ENCODE data around the gene KCTD11.
"Not testable (repeated sequence)": the region's sequence is repeated elsewhere in the genome, so short reads cannot be mapped to it uniquely, and the experiment has no call there.

KCTD11 gene

DNA sequence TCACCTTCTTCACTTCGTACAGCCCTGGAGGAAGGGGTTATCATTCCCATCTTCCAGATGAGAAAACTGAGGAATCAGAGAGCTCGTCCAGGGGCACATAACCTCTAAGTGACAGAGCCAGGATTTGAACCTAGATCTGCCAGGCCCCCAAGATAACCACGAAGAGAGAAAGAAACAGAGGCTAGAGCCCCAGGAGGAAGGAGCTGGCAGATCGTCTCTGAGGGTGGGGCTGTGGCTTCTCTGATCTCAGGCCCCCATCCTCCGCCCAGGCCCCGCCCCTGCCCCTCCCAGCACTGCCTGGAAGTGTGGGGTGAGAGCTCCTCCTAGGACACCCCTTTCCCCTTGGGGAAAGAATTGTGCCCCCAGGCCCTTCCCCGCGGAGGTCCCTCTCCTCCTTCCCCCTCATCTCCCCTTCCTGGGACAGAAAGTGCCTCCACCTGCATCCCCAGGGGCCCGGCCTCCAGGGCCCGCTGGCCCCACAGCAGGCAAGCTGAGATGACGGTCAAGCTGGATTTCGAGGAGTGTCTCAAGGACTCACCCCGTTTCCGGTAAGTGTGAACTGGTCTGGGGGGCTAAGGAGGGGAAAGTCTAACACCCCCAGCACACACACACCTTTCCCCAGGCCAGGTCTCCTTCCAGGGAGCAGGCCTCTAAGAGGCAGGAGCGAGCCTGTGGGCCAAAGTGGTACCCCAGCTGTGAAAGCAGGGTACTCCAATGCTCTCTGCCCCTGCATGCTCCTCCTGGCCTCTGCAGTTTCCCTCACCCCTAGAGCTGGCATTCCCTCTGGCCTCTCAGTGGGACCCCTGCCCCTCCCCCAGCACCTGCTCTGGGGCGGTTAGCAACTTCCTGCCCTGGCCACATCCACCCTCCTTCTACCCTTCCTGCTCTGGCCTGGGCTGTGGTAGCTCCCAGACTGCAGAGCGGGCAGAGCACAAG lies 15.5 kb upstream of the KCTD11 start, which contains the start of gene ACAP1:
Gene ACAP1 (plus strand): TSS at position 290 of the 936 bp plus-strand sequence. CDS start 206 bp downstream, at position 496.
- TF ChIP-seq CTCF (IDR thresholded peaks at IDR 0.05; ENCODE audit: unreplicated experiment in 3 of 3) = no peak
- Mint-ChIP-seq H3K9me3 (no peaks in the 10 kb centered on the region), H3K4me1 (peaks cover 8% of the 10 kb centered on the region), H3K27me3 (ENCODE audit: low read depth) (peaks cover 6% of the 10 kb centered on the region), H3K27ac (no peak within 1 kb of the TSS), H3K4me3 (no peak within 1 kb of the TSS), H3K36me3 (ENCODE audit: low read depth) (no peaks in the 10 kb centered on the region)

- H3K36me3 Mint-ChIP-seq (ENCODE audit: low read depth); H3K4me3 Mint-ChIP-seq; H3K27ac Mint-ChIP-seq; H3K4me1 Mint-ChIP-seq; H3K27me3 Mint-ChIP-seq (ENCODE audit: low read depth); H3K9me3 Mint-ChIP-seq: not testable (repeated sequence)
Observed at GRCh38 chr17:7337600-7337999, 14.4 kb upstream of the KCTD11 start.

DNA sequence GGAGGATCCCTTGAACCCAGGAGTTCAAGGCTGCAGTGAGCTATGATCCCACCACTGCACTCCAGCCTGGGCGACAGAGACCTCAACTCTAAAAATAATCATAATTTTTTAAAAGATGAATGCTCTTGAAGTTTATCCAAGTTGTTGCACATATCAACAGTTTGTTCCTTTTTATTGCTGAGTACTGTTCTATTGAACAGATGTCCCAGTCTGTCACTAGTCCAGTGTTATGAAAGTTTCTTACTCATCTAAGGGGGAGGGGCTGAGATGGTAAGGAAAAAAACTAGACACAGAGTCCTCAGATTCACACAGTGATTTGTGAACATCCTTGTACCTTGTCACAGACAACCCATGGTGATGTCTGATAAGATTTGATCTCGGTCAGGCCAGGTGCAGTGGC lies 11.8 kb upstream of the KCTD11 start:
- Mint-ChIP-seq H3K4me1 (no peaks in the 10 kb centered on the region), H3K27me3 (ENCODE audit: low read depth) (peaks cover 11% of the 10 kb centered on the region), H3K9me3 (no peaks in the 10 kb centered on the region), H3K4me3 (no peak overlapping the region), H3K27ac (no peak overlapping the region), H3K36me3 (ENCODE audit: low read depth) (no peaks in the 10 kb centered on the region)
- no peak for TF ChIP-seq CTCF (IDR thresholded peaks at IDR 0.05; ENCODE audit: unreplicated experiment in 3 of 3)

DNA sequence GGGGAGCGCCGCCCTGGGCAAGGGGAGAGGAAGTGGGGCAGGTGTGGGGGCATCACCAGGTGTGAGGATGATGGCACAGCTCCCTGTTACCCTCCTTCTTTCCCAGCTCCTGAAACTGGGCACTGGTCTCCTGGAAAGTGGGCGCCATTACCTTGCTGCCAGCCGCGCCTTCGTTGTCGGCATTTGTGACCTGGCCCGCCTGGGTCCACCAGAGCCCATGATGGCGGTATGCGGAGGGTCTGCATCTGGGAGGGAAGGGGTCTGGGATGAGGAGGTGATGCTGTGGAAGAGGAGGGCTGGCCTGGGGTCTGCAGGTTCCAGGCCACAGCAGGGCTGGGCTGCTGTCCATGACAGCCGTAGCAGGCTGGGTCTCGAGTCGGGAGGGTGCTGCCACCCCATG lies 10.1 kb upstream of the KCTD11 start:
- Mint-ChIP-seq H3K4me1 (no peaks in the 10 kb centered on the region), H3K27me3 (ENCODE audit: low read depth) (peaks cover 10% of the 10 kb centered on the region), H3K9me3 (no peaks in the 10 kb centered on the region), H3K36me3 (ENCODE audit: low read depth) (no peaks in the 10 kb centered on the region), H3K4me3 (no peak overlapping the region), H3K27ac (no peak overlapping the region)
- TF ChIP-seq CTCF (IDR thresholded peaks at IDR 0.05; ENCODE audit: unreplicated experiment in 3 of 3) = no peak

DNA sequence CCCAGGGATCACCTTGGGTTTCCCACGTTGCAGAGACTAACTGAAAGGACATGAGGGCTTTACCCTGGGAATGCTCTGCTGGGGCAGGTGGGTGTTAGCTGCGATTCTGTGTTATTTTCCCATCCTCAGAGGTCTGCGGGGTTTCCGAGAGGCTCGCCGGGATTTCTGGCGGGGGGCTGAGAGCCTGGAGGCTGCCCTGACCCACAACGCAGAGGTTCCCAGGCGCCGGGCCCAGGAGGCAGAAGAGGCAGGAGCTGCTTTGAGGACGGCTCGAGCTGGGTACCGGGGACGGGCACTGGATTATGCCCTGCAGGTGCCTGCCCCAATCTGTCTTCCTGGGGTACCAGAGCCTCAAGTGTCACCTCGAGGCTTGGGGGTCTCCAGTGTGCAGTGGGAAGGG lies 8.7 kb upstream of the KCTD11 start:
- Mint-ChIP-seq H3K27me3 (ENCODE audit: low read depth) (peaks cover 11% of the 10 kb centered on the region), H3K4me3 (no peak overlapping the region), H3K9me3 (no peaks in the 10 kb centered on the region), H3K36me3 (ENCODE audit: low read depth) (no peaks in the 10 kb centered on the region), H3K27ac (no peak overlapping the region), H3K4me1 (peaks cover 9% of the 10 kb centered on the region)
- no peak for TF ChIP-seq CTCF (IDR thresholded peaks at IDR 0.05; ENCODE audit: unreplicated experiment in 3 of 3)

DNA sequence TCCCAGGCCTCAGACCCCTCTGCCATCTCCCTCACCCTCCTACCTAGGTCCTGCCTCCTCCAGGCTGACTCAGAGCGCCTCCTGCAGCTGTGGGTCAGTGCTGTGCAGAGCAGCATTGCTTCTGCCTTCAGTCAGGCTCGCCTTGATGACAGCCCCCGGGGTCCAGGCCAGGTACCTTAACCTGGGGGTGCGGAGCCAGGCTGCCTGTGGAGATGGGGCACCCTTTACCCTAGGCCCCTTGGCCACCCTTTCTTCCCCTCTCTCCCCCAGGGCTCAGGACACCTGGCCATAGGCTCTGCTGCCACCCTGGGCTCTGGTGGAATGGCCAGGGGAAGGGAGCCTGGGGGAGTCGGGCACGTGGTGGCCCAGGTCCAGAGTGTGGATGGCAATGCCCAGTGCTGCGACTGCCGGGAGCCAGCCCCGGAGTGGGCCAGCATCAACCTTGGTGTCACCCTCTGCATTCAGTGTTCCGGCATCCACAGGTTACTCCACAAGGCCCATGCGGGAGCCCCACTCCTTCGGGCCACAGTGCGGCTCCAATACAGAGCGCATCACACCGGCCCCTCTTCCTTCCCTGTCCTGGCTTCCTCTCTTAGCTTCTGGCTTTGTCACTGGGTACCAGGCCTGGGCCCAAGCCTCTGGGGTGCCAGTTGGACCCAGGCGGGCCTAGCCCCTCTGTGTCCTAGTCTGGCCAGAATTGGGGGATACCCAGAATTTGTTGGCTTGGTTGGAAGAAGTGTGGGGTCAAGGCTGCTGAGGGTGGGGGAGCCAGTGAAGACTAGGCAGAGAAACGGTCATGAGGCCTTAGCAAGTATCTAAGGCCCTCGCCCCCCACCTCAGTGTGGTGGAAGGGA lies 5.0 kb upstream of the KCTD11 start:
- Mint-ChIP-seq H3K4me1 (peaks cover 29% of the 10 kb centered on the region), H3K36me3 (ENCODE audit: low read depth) (no peaks in the 10 kb centered on the region), H3K4me3 (peak overlapping the region in 2 of 3 experiments; percentile 11 to 48), H3K27ac (peak overlapping the region in 2 of 3 experiments; percentile 66 to 94), H3K9me3 (no peaks in the 10 kb centered on the region), H3K27me3 (ENCODE audit: low read depth) (peaks cover 13% of the 10 kb centered on the region)
- TF ChIP-seq CTCF (IDR thresholded peaks at IDR 0.05; ENCODE audit: unreplicated experiment in 3 of 3) = no peak
